Measurements from ENCODE around the gene ANKMY1. TPM values are rescaled to one million over a fixed set of nuclear protein-coding genes. Genes with fewer than 3 reads are reported as not detected.

The ANKMY1 gene, protein sequence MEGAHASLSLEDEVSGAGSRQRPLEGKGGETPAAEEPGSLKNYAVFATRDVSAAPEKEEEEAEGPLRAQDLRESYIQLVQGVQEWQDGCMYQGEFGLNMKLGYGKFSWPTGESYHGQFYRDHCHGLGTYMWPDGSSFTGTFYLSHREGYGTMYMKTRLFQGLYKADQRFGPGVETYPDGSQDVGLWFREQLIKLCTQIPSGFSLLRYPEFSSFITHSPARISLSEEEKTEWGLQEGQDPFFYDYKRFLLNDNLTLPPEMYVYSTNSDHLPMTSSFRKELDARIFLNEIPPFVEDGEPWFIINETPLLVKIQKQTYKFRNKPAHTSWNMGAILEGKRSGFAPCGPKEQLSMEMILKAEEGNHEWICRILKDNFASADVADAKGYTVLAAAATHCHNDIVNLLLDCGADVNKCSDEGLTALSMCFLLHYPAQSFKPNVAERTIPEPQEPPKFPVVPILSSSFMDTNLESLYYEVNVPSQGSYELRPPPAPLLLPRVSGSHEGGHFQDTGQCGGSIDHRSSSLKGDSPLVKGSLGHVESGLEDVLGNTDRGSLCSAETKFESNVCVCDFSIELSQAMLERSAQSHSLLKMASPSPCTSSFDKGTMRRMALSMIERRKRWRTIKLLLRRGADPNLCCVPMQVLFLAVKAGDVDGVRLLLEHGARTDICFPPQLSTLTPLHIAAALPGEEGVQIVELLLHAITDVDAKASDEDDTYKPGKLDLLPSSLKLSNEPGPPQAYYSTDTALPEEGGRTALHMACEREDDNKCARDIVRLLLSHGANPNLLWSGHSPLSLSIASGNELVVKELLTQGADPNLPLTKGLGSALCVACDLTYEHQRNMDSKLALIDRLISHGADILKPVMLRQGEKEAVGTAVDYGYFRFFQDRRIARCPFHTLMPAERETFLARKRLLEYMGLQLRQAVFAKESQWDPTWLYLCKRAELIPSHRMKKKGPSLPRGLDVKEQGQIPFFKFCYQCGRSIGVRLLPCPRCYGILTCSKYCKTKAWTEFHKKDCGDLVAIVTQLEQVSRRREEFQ
- 10 to 100 TPM; 28.2 to 31.5 TPM for total RNA-seq

DNA sequence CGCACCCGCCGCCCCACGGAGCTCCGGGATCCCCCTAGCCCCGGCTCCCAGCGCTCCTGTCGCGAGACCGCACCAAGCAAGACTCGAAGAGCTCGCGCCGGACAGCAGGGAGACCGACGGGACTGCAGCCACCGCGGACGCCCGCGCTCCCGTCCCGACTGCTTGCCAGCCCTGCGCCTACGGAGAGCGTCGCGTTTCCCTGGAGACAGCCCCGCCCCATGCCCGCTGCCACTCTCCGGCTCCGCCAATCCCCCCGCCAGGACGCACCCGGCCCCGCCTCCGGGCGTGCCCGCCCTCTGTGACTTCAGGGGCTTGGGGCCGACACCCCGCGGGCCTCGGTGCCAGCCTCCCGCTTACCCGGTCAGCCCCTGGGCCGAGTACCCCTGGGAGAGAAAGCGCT is at the start of gene ANKMY1:
ANKMY1 (minus strand) TSS at position 181 of the 400 bp plus-strand sequence. CDS start 653 bp downstream, outside the sequence.
- Mint-ChIP-seq H3K27ac (peak within 1 kb of the TSS; percentile 49), H3K9me3 (no peaks in the 10 kb centered on the region), H3K4me3 (peak within 1 kb of the TSS; percentile 92), H3K4me1 (peaks cover 46% of the 10 kb centered on the region), H3K27me3 (no peaks in the 10 kb centered on the region), H3K36me3 (ENCODE audit: low read depth) (peaks cover 49% of the 10 kb centered on the region)
- CTCF ChIA-PET = interaction anchor here (1.1 to 2.4 kb wide), 4 partner anchors 8 to 44 kb away, joined by 4 to 22 read pairs (median 8); partner anchors contain the start of gene CAPN10
- POLR2A ChIA-PET = interaction anchor here (3.1 kb wide), 1 partner anchor 9 kb away, joined by 19 read pairs; no protein-coding TSS in a partner anchor
- peak; percentile 68 for DNase-seq

DNA sequence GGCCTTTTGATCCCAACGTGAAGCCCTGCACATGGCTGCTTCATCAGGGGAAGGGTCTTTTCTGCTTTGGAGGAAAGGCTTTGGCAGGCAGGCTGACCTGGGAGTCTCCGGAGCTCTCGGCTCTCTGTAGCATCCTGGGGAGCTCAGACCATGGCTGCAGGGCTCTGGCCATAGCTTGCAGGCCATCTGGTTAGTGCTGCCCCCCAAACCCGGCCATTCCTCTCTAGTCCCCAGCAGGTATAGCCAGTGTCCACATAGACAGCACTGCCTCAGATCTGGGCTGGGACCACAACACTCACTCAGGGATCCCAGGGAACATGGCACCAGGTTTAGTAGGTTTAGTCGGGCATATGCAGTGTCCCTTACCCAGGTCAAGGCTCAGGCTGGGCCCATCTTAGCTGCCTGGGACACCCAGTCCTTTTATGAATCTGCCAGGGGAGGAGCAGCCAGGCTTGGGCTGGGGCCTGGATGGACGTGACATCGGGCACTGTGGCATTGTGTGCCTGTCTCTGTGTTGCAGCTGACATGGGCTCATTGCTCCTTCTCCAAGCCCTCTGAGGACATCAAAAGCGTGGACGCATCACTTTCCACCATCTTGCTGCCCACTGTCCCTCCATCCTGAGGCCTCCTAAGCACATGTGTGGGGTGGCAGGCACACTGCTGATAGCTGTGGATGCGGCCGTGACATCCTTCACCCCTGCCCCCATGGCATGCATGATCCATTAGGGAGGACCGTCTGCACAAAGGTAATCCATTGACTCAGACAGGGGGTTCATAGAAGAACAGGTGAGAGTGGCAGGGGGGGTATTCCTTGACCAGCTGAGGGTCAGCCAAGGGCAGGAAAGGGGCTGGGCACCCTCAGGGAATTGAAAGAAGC is 48.3 kb upstream of the ANKMY1 start:
- no peak overlapping the region for H3K4me3 Mint-ChIP-seq

DNA sequence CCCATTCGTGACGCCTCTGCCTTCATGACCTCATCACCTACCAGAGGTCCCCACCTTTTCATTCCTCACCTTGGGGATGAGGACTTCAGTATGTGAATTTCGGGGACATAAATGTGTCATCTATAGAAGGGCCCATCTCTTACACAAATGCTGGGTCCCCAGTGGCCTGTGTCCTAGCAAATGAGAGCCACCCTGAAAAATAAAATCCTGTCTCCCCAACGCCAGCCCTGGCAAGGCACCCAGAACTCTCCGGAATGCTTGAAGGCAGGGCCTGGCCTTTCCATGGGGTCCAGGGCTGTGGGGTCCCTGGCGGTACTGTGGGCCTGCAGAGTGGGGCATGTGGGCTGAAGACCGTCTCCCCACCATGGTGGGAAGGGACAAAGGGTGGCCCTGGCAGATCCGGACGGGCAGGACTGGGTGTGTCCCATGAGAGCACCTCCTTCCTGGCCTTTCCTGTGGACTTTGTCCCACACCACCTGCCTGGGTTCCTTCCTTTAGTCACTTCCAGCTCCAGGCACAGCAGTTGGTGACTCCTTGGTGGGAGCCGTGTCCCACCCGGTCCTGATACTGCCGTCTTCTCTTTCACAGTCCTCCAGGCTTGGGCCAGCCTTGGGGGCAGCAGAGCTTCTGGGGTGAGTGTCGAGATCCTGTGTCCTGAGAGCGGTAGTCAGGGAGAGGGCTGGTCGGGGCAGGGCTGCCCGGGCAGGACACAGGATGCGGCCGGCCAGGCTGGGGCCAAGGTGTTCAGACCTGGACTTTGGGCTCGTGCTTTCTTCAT is 47.3 kb upstream of the ANKMY1 start:
- H3K27ac Mint-ChIP-seq = no peak overlapping the region
- DNase-seq = no peak
- H3K4me1 Mint-ChIP-seq = peaks cover 6% of the 10 kb centered on the region
- ChIA-PET POLR2A (interaction anchor here (1.0 kb wide), 1 partner anchor 44 kb away, joined by 3 read pairs; the partner anchor contains the start of gene DUSP28), CTCF (interaction anchor here (1.3 kb wide), 1 partner anchor 12 kb away, joined by 3 read pairs; no protein-coding TSS in a partner anchor)
- H3K27me3 Mint-ChIP-seq = no peaks in the 10 kb centered on the region
- H3K9me3 Mint-ChIP-seq = no peaks in the 10 kb centered on the region
- no peak overlapping the region for H3K4me3 Mint-ChIP-seq
- H3K36me3 Mint-ChIP-seq (ENCODE audit: low read depth) = no peaks in the 10 kb centered on the region

More for the DNA sequence above, 48.3 kb upstream of the ANKMY1 start:
- ChIA-PET POLR2A (interaction anchor here (1.0 kb wide), 1 partner anchor 45 kb away, joined by 3 read pairs; the partner anchor contains the start of gene DUSP28), CTCF (interaction anchor here (1.3 kb wide), 1 partner anchor 11 kb away, joined by 3 read pairs; no protein-coding TSS in a partner anchor)
- Mint-ChIP-seq H3K4me1 (peaks cover 7% of the 10 kb centered on the region), H3K27ac (no peak overlapping the region), H3K36me3 (ENCODE audit: low read depth) (peaks cover under 1% of the 10 kb centered on the region), H3K9me3 (no peaks in the 10 kb centered on the region), H3K27me3 (no peaks in the 10 kb centered on the region)
- DNase-seq = no peak

DNA sequence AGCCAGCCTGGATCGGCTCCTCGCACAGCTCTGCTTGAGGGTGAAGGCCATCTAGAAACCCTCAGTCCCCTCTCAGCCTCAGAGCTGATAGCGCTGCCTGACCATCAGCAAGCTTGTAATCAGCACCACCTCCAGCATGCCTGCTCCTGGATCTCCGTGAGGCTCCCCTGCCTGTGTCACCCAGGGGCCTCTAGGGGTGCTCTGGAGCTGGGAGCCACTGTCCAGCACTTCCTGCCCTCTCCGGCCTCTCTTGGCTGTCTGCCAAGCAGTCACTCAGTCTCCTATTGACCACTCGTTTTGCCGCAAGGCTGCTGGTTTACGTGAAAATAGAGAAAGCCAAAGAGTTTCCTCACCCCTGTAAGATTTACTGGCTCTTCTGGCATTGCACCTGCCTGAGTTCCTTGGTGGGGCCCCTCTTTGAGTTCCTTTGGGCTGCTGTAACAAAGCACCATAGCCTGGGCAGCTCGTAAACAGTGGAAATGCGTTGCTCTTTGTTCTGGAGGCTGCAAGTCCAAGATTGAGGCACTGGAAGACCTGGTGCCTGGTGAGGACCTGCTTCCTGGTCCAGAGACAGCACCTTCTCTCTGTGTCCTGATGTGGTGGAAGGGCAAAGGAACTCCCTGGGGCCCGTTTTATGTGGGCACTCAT is 46.6 kb upstream of the ANKMY1 start:
- Mint-ChIP-seq H3K4me3 (no peak overlapping the region), H3K9me3 (no peaks in the 10 kb centered on the region), H3K4me1 (peaks cover 3% of the 10 kb centered on the region), H3K27me3 (no peaks in the 10 kb centered on the region), H3K36me3 (ENCODE audit: low read depth) (peaks cover 3% of the 10 kb centered on the region), H3K27ac (no peak overlapping the region)
- ChIA-PET POLR2A (no interaction called here), CTCF (interaction anchor here (0.6 kb wide), 1 partner anchor 17 kb away, joined by 3 read pairs; no protein-coding TSS in a partner anchor)
- no peak for DNase-seq

DNA sequence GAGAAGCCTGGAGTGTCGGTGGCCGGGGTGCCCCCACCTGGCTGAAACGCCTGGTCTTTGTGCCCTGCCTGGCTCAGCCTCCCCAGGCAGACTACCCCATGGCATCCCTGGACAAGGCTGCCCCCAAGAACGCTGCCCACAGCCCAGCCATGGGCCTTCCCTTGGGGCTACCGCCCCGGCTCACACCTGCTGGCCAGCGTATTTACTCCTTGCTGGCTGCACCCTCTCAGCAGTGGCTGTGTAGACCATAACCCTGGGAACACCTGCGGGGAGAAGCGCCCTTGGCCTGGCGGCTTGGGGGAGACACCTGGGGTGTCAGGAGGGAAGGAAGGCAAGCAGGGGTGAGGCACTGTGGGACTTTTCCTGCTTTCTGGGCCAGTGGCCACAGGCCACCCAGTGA is 46.1 kb upstream of the ANKMY1 start:
- ChIA-PET CTCF (interaction anchor here (0.6 kb wide), 1 partner anchor 18 kb away, joined by 3 read pairs; no protein-coding TSS in a partner anchor), POLR2A (no interaction called here)
- no peak for DNase-seq
- Mint-ChIP-seq H3K4me1 (no peaks in the 10 kb centered on the region), H3K4me3 (no peak overlapping the region), H3K27me3 (no peaks in the 10 kb centered on the region), H3K36me3 (ENCODE audit: low read depth) (peaks cover 3% of the 10 kb centered on the region), H3K9me3 (no peaks in the 10 kb centered on the region), H3K27ac (no peak overlapping the region)

DNA sequence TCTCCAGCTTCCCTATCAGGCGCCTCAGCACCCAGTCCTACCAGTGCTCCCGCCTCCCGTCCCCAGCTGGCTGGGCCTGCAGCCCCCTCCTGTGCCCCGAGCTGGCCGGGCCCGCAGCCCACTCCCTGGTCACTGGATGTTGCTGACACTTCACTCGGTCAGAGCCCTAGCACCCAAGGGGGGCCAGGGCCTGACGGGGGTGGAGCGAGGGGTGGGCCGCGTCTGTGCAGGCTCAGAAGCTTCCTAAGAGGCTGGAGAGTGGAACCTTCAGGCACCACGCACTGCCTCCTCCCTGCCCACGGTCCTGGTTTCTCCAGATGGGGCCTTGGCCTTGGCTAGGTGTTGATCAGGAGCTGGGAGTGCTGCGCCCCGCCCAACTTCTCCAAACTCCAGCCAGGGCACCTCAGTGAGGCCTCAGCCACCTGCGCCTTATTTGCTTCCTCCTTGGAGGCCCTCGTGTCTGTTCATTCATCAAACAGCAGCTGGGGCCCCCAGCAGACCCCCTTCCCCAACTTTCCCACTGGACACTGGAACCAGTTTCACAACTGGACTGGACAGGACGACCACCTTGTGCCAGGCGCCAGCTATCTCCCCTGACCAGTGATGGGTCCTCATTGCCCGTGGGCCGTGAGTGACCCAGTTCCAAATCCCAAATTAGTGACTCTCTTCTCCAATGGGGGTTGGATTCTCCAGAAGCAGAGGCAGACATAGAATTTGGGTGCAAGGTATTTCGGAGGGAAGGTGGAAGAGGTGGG is 45.5 kb upstream of the ANKMY1 start:
- Mint-ChIP-seq H3K27ac (no peak overlapping the region), H3K4me3 (no peak overlapping the region), H3K36me3 (ENCODE audit: low read depth) (peaks cover 3% of the 10 kb centered on the region), H3K27me3 (no peaks in the 10 kb centered on the region), H3K9me3 (no peaks in the 10 kb centered on the region), H3K4me1 (no peaks in the 10 kb centered on the region)
- ChIA-PET CTCF (no interaction called here), POLR2A (no interaction called here)
- no peak for DNase-seq

DNA sequence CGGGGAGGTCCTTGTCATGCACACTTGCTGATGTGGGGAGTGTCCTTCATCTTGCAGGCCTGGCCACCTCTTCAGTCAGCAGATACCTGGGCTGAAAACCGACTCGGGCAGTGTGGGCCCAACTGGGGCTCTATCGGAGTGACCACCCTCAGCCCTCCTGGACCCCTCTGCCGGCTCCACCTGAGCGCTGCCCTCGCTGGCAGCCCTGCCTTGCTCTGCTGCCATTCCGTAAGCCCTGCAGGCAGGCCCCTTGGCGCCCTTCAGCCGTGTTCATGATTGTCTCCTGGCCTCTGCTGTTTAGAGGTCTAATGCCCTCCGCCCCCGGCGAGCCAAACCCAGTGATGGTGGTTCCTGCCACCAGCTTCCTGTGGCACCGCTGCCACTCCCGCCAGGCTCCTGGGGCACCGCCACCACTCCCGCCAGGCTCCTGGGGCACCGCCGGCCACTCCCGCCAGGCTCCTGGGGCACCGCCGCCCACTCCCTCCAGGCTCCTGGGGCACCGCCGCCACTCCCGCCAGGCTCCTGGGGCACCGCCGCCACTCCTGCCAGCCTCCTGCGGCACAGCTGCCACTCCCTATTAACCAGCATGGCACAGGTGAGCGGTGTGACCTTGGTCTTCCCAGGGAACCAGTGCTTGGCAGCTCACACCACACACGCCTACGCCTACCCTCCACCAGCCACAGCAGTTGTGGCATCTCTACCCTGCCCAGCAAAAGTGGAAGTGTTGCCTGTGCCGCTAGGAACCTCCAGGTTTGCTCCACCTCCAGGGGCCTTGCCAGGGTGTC is 44.7 kb upstream of the ANKMY1 start:
- H3K9me3 Mint-ChIP-seq = no peaks in the 10 kb centered on the region
- no peaks in the 10 kb centered on the region for H3K4me1 Mint-ChIP-seq
- no peaks in the 10 kb centered on the region for H3K27me3 Mint-ChIP-seq
- H3K36me3 Mint-ChIP-seq (ENCODE audit: low read depth) = peaks cover 3% of the 10 kb centered on the region
- no peak for DNase-seq
- no peak overlapping the region for H3K27ac Mint-ChIP-seq
- ChIA-PET CTCF (no interaction called here), POLR2A (interaction anchor here (0.7 kb wide), 1 partner anchor 104 kb away, joined by 3 read pairs; no protein-coding TSS in a partner anchor)
- H3K4me3 Mint-ChIP-seq = no peak overlapping the region

DNA sequence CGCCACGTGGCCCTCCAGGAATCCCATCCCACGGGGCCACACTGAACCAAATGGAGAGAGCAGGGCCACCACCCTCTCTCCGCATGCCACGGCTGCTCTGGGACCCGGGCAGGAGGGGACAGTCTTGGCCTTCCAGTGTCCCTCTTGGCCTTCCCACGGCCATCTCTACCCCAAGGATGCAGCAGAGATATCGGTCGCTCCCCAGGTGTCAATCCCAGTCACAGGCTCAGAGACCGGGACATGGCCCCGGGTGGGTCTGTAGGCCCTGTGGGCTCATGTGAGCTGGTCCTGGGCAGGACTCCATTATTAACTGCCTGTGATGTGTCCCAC is 44.0 kb upstream of the ANKMY1 start:
- ChIA-PET POLR2A (no interaction called here), CTCF (no interaction called here)
- H3K36me3 Mint-ChIP-seq (ENCODE audit: low read depth) = peaks cover 3% of the 10 kb centered on the region
- no peak overlapping the region for H3K27ac Mint-ChIP-seq
- no peaks in the 10 kb centered on the region for H3K4me1 Mint-ChIP-seq
- no peak overlapping the region for H3K4me3 Mint-ChIP-seq
- no peaks in the 10 kb centered on the region for H3K9me3 Mint-ChIP-seq
- H3K27me3 Mint-ChIP-seq = no peaks in the 10 kb centered on the region
- no peak for DNase-seq

DNA sequence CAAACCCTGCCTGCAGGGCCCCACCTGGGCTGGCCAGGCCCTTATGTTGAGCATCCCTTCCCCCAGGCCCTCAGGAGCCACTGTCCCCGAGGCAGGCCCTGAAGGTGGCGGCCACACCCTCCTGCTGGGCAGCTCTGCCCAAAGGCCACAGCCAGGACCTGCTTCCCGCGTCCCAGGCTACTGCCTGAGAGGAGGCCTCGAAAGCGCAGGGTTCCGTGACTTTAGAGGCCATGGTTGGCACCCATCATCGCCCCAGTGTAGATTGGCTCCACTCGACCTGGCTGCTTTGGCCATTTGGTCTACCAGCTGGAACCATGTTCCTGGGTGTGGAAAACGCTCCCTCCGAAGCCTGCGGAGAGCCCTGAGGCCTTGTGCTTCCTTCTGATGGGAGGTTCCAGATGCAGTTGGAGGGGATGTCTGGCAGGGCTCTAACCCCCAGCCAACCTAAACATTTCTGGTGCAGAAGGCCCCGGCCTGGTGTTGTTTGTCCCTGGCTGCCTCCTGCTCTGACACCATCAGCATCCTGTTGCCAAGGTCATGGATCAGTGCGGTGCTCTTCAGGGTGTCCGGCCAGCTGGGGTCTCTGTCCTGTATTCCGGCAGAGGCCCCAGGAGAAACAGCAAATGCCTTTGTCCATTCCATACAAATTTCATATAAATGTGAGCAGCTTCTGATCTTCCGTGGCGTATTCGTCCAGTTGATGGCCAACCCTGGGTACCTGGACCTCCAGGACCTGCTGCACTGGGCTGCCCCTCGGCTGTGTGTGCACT is 43.5 kb upstream of the ANKMY1 start:
- DNase-seq = no peak
- Mint-ChIP-seq H3K27me3 (no peaks in the 10 kb centered on the region), H3K36me3 (ENCODE audit: low read depth) (peaks cover 3% of the 10 kb centered on the region), H3K27ac (no peak overlapping the region), H3K4me3 (no peak overlapping the region), H3K4me1 (no peaks in the 10 kb centered on the region), H3K9me3 (no peaks in the 10 kb centered on the region)
- POLR2A ChIA-PET = no interaction called here
- CTCF ChIA-PET = no interaction called here

DNA sequence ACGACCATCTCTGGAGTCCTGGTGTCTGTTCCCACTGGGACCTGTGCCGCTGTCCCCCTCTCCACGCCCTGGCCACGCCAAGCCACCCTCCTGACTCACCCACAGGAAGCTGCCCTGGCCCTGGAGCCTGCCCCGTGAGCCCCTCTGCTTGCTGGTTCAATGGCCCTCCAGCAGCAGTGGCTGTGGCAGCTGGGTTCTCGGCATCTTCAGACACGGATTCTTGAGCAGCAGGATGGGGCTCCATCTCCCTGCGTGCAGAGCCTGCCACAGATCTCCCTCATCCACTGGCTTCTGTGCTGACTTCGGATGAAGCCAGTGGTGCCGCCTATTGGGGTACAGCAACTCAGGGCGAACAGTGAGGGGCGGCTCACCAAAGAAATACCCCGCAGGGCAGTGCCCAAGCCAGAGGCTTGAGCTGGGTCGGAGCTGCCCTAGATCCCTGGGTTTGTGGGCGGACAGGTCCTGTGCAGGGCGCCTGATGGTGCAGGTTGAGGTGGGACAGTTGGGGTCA is 42.7 kb upstream of the ANKMY1 start:
- Mint-ChIP-seq H3K27ac (no peak overlapping the region), H3K9me3 (no peaks in the 10 kb centered on the region), H3K36me3 (ENCODE audit: low read depth) (peaks cover 5% of the 10 kb centered on the region), H3K27me3 (no peaks in the 10 kb centered on the region), H3K4me3 (no peak overlapping the region), H3K4me1 (no peaks in the 10 kb centered on the region)
- ChIA-PET CTCF (no interaction called here), POLR2A (no interaction called here)
- DNase-seq = no peak
